Measurements from ENCODE around the gene FAF2. TPM values are rescaled to one million over a fixed set of nuclear protein-coding genes. Genes with fewer than 3 reads are reported as not detected.

The FAF2 gene
- polyA plus RNA-seq, 2 of the 4 experiments (the other 2 are of a cell fraction): 42.4 to 90.3 TPM

- DNase-seq (ENCODE audit: low read depth in 1 of 2, low spot score in 1 of 2) (no peak), FAIRE-seq (no peak), ATAC-seq (no peak)
- TF ChIP-seq PHF8 (IDR thresholded peaks at IDR 0.05; ENCODE audit: borderline replicate concordance, low read depth): no peak
- TF ChIP-seq HDAC2 (IDR thresholded peaks at IDR 0.05): no peak
- TF ChIP-seq, protein P1, sequence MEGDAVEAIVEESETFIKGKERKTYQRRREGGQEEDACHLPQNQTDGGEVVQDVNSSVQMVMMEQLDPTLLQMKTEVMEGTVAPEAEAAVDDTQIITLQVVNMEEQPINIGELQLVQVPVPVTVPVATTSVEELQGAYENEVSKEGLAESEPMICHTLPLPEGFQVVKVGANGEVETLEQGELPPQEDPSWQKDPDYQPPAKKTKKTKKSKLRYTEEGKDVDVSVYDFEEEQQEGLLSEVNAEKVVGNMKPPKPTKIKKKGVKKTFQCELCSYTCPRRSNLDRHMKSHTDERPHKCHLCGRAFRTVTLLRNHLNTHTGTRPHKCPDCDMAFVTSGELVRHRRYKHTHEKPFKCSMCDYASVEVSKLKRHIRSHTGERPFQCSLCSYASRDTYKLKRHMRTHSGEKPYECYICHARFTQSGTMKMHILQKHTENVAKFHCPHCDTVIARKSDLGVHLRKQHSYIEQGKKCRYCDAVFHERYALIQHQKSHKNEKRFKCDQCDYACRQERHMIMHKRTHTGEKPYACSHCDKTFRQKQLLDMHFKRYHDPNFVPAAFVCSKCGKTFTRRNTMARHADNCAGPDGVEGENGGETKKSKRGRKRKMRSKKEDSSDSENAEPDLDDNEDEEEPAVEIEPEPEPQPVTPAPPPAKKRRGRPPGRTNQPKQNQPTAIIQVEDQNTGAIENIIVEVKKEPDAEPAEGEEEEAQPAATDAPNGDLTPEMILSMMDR (IDR thresholded peaks at IDR 0.05): no peak
- TF ChIP-seq HOXB5 (CRISPR knock-in tag; IDR thresholded peaks at IDR 0.05): no peak
- TF ChIP-seq EHMT2 (IDR thresholded peaks at IDR 0.05; ENCODE audit: low read depth): no peak
- no peak for TF ChIP-seq JUNB (IDR thresholded peaks at IDR 0.05)
- no peak for TF ChIP-seq ZFP36 (IDR thresholded peaks at IDR 0.05; ENCODE audit: borderline replicate concordance, partially characterized antibody)
- TF ChIP-seq KDM5A (IDR thresholded peaks at IDR 0.05): no peak
- no peak for TF ChIP-seq SREBF2 (IDR thresholded peaks at IDR 0.05)
- Histone ChIP-seq H3K4me1 (peaks cover 29% of the 10 kb centered on the region; the same call in 2 of the 3 replicates), H3K27ac (peak overlapping the region; percentile 51 to 52; a peak in 4 of 6 replicates), H3K9me3 (no peaks in the 10 kb centered on the region), H3K4me3 (no peak overlapping the region), H3K4me2 (no peak overlapping the region; the same call in 2 of the 3 replicates)
- ChIA-PET POLR2A (no interaction called here), CTCF (interaction anchor here (1.0 to 4.3 kb wide), 5 partner anchors 9 to 104 kb away, joined by 3 to 18 read pairs (median 4); partner anchors contain the start of gene FAF2)
- WGBS (ENCODE audit: missing lambda C conversion rate): 71% methylated on average over 11 of the region's 11 CpGs
Observed at GRCh38 chr5:176552332-176552869, 104.2 kb downstream of the FAF2 start.

- H3K4me1 ChIP-seq: peaks cover 21% of the 10 kb centered on the region; the same call in 2 of the 3 replicates
- 64% methylated on average over 18 of the region's 18 CpGs for WGBS (ENCODE audit: missing lambda C conversion rate)
- peak overlapping the region; percentile 39 for H3K4me2 ChIP-seq
- TF ChIP-seq, protein P2, sequence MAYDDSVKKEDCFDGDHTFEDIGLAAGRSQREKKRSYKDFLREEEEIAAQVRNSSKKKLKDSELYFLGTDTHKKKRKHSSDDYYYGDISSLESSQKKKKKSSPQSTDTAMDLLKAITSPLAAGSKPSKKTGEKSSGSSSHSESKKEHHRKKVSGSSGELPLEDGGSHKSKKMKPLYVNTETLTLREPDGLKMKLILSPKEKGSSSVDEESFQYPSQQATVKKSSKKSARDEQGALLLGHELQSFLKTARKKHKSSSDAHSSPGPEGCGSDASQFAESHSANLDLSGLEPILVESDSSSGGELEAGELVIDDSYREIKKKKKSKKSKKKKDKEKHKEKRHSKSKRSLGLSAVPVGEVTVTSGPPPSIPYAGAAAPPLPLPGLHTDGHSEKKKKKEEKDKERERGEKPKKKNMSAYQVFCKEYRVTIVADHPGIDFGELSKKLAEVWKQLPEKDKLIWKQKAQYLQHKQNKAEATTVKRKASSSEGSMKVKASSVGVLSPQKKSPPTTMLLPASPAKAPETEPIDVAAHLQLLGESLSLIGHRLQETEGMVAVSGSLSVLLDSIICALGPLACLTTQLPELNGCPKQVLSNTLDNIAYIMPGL (CRISPR knock-in tag; IDR thresholded peaks at IDR 0.05; ENCODE audit: borderline replicate concordance): no peak
- TF ChIP-seq FOSL2 (IDR thresholded peaks at IDR 0.05) (no peak), FOSL2 (CRISPR knock-in tag; IDR thresholded peaks at IDR 0.05) (peak; percentile 56)
- no peak overlapping the region for H3K4me3 ChIP-seq
- H3K27ac ChIP-seq: peak overlapping the region; percentile 51 to 52; a peak in 5 of 6 replicates
- no peaks in the 10 kb centered on the region for H3K9me3 ChIP-seq
- CTCF ChIA-PET: interaction anchor here (1.0 to 3.7 kb wide), 7 partner anchors 9 to 105 kb away, joined by 3 to 12 read pairs (median 4); partner anchors contain the start of gene FAF2
- ATAC-seq: peak; percentile 39 to 50
- POLR2A ChIA-PET: no interaction called here
- FAIRE-seq: no peak
- peak in 1 of 2 experiments; percentile 48 for DNase-seq (ENCODE audit: low read depth in 1 of 2, low spot score in 1 of 2)
Observed at GRCh38 chr5:176553260-176554085, 105.3 kb downstream of the FAF2 start.

GRCh38 chr5:176557846-176558245 lies 109.7 kb downstream of the FAF2 start:
- ChIA-PET CTCF (interaction anchor here (0.7 to 1.4 kb wide), 3 partner anchors 17 to 708 kb away, joined by 3 to 6 read pairs (median 3); no protein-coding TSS in a partner anchor), POLR2A (no interaction called here)
- peaks cover 5% of the 10 kb centered on the region; the same call in 1 of the 3 replicates for H3K9me3 ChIP-seq
- FAIRE-seq (no peak), DNase-seq (ENCODE audit: low read depth in 1 of 2, low spot score in 1 of 2) (no peak), ATAC-seq (no peak)
- TF ChIP-seq RARB (CRISPR knock-in tag; IDR thresholded peaks at IDR 0.05) (no peak), CBX2 (IDR thresholded peaks at IDR 0.05; ENCODE audit: borderline replicate concordance, low read depth) (no peak), CBX8 (IDR thresholded peaks at IDR 0.05) (no peak), CEBPB (IDR thresholded peaks at IDR 0.05) (no peak), KDM5A (IDR thresholded peaks at IDR 0.05) (no peak)
- TF ChIP-seq, protein P3, sequence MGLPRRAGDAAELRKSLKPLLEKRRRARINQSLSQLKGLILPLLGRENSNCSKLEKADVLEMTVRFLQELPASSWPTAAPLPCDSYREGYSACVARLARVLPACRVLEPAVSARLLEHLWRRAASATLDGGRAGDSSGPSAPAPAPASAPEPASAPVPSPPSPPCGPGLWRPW (IDR thresholded peaks at IDR 0.05): no peak
- TF ChIP-seq, protein P1 (IDR thresholded peaks at IDR 0.05): no peak
- no peak overlapping the region for H3K4me3 ChIP-seq
- peaks cover 15% of the 10 kb centered on the region; the same call in 2 of the 3 replicates for H3K4me1 ChIP-seq
- no peak overlapping the region for H3K27ac ChIP-seq
- H3K4me2 ChIP-seq: no peak overlapping the region
- WGBS (ENCODE audit: missing lambda C conversion rate): 92% methylated on average over 13 of the region's 13 CpGs
